ENCODE measurements around the gene KIAA1614.

Gene KIAA1614

DNA sequence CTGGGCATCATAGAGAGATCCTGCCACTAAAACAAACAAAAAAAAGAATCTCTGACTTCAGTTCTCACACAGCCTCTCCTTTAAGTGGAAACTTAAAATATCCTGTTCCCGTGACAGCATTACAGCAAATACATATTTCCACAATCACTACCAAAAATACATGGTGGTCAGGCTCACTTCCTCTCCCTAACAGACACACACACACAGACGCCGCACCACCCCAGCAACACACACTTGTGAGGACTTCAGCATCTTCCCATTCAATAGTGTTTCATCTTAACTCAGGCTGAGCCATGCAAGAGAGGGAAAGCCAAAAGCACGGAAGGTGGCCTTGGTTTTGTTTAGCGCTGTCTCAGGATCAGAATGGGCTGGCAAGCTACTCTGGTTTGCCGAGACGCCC is 21.9 kb downstream of the KIAA1614 start:
- in situ Hi-C loops (cut with HindIII; ENCODE audit: low pct_ligation_motif_present, low pct_unique_long_range_greater_than_20kb, low sequenced_read_pairs) = no loop called here

DNA sequence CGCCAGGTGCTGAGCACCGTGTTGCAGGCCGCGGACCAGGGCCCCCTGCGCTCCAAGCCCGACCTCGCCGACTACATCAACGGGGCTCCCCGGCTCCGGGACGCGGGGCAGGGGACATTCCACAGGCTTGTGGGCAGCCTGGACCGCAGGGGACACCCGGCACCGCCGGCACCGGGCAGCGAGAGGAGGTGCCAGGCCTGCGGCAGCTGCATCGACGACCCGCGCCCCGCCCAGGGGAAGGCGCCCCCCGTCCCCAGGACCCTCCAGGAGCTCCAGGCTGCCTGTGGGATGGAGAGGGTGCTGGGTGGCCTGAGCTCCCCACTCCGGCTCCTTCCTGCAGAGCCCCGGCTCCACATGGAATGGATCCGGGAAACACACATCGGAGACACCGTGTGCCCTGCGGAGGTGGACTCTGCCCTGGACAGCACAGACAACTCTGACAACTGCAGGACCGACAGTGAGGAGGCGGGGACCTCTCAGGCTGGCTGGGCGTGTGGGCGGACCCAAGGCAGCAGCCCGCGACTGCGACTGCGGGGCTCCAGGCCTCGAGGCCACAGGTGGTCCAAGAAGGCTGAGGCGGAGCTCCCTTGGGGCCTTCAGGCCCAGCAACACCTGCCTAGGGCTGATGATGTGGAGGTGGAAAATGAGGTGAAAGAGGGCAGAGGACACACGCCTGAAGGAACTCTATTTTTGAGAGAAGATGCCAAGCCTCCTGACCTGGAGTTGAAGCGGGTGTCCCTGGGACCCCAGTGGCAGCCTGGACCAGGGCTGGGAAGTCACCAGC is 22.8 kb downstream of the KIAA1614 start:
- DNase-seq = no peak
- in situ Hi-C loops (cut with HindIII; ENCODE audit: low pct_ligation_motif_present, low pct_unique_long_range_greater_than_20kb, low sequenced_read_pairs) = no loop called here

More for the DNA sequence above, 21.9 kb downstream of the KIAA1614 start:
- DNase-seq = no peak

DNA sequence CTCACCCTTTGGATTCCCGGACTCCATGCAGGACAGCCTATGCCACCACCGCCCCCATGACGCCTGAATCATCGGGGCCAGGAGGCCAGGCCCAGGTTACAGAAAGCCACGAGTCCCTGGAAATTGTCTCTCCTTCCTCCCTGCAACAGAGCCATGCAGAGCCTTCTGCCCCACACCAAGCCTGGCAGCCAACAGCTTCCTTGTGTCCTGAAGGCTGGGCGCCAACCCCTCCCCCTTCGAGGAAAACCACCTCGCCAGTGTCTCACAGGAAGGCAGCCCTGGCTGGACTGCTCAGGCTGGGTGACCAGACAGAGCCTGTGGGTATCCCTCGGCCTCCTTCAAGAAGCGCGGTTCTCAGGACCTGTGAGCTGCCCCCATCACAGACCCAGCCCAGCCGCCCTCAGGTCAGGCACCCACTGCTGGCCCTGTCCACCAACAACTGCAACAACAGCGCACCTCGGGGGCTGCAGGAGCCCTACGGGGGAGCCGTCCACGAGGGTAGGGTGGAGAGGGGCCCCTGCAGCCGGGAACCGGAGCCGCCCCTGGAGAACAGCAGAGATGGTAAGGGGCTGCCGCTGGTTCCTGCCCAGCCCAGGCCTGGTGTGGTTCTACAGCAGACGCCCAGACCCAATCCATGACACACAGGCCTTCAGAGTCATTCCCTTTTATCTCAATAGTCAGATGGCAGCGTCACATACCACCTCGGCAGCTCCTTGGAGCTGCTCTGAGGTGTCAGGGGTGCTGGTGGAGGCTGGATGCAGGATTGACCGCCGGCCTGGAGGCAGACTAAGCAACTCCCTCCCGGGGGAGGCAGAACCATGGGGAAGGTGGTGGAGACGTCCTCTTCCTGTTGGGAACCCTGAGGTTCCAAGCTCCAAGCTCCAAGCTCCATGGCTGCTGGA is 23.7 kb downstream of the KIAA1614 start:
- in situ Hi-C loops (cut with HindIII; ENCODE audit: low pct_ligation_motif_present, low pct_unique_long_range_greater_than_20kb, low sequenced_read_pairs) = no loop called here
- no peak for DNase-seq

DNA sequence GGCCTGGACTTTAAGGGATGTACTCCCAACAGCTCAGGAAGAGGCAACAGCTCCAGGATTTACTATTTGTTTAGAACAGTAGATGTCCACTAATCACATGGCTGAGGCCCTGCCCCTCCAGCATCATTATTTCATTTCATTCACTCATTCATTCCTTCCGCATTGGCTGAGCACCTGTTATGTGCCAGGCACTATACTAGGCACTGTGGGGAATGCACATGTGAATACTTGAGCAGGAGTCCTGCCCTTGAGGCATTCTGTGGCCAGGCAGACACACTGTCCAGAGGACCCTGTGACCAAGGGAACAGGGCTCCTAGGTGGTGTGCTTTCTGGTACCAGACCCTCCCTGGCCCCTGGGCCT is 24.3 kb downstream of the KIAA1614 start:
- no peak for DNase-seq
- in situ Hi-C loops (cut with HindIII; ENCODE audit: low pct_ligation_motif_present, low pct_unique_long_range_greater_than_20kb, low sequenced_read_pairs) = no loop called here

DNA sequence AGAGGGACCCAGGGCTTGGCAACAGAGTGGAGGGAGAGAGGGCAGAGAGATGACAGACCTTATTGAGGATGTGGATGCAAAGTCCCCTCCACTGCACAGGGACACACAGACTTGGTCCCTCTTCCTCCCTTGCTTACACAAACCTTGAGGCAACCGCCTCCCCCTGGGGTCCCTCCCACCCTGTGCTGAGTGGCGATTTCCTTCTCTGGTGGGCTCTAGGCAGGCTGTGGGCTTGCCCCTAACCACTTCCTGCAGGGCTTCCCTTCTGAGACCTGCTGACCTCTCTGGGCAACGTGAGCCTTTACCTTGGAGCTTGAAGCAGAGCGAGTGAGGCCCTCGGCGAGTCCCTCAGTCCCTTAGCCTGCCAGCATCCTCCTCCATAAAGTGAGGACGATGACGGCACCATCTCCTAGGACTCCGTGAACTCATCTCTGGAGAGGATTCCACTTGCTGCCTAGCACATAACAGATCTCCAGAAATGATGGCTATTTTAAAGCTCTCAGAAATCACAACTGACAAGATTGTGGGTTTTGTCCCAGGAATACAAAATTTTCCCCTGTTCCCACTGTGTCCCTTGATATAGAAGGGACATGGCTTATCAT is 25.0 kb downstream of the KIAA1614 start:
- in situ Hi-C loops (cut with HindIII; ENCODE audit: low pct_ligation_motif_present, low pct_unique_long_range_greater_than_20kb, low sequenced_read_pairs) = no loop called here
- no peak for DNase-seq

DNA sequence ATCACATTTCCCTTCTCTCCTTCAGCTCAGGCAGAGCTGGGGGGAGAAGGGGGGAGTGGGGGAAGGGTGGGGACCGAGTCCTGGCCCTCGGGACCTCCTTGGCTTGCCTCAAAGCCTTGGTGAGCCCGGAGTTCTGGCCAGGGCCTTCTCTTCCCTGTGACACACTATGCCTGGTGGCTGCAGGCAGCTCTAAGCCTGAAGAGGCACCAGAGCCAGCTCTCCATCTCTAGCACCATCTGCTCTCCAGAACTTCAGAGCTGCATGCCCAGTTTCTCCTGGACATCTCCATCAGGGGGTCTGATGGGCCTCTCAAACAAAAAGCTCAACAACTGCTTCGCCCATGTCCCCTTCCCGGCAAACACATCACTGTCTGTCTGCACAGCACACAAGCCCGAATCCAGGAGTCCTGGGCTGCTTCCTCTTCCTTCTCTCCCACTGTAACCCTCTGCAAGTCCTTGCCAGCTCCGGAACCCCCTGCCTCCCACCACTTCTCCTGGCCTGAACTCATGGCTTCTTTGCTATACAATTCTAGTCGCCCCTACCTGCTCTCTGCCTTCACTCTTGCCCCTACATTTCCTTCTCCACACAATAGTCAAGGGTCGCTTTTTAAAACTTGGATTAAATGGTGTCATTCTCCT is 26.5 kb downstream of the KIAA1614 start:
- no peak for DNase-seq
- in situ Hi-C loops (cut with HindIII; ENCODE audit: low pct_ligation_motif_present, low pct_unique_long_range_greater_than_20kb, low sequenced_read_pairs) = no loop called here

DNA sequence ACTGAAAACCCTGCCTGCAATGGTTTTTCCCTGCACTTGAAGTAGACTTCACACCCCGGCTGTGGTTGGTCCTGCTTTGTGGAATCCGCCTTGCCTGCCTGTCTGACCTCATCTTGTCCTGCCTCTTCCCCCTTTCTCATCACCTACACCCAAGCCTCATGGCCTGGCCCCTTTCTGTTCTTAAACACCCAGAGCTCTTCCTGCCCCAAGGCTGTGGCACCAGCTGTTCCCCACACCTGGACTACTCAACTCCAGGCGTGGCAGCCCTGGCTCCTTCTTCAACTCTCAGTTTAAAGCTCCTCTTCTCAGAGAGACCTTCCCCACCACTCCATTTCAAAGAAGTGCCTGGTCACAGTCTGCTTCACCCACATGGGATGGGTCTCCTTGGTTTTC is 27.0 kb downstream of the KIAA1614 start:
- in situ Hi-C loops (cut with HindIII; ENCODE audit: low pct_ligation_motif_present, low pct_unique_long_range_greater_than_20kb, low sequenced_read_pairs) = no loop called here
- no peak for DNase-seq

DNA sequence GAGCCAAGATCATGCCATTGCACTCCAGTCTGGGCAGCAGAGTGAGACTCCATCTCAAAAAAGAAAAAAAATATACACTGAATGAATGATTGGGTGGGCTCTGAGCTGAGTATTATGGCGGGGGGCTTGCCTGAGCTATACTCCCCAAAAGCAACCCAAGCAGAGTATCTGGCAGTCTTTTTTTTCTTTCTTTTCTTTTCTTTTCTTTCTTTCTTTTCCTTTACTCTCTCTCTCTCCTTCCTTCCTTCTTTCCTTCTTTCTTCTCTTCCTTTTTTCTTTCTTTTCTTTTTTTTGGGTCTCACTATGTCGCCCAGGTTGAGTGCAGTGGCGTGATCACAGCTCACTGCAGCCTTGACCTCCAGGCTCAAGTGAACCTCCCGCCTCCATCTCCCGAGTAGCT is 27.7 kb downstream of the KIAA1614 start:
- no peak for DNase-seq
- in situ Hi-C loops (cut with HindIII; ENCODE audit: low pct_ligation_motif_present, low pct_unique_long_range_greater_than_20kb, low sequenced_read_pairs) = no loop called here

DNA sequence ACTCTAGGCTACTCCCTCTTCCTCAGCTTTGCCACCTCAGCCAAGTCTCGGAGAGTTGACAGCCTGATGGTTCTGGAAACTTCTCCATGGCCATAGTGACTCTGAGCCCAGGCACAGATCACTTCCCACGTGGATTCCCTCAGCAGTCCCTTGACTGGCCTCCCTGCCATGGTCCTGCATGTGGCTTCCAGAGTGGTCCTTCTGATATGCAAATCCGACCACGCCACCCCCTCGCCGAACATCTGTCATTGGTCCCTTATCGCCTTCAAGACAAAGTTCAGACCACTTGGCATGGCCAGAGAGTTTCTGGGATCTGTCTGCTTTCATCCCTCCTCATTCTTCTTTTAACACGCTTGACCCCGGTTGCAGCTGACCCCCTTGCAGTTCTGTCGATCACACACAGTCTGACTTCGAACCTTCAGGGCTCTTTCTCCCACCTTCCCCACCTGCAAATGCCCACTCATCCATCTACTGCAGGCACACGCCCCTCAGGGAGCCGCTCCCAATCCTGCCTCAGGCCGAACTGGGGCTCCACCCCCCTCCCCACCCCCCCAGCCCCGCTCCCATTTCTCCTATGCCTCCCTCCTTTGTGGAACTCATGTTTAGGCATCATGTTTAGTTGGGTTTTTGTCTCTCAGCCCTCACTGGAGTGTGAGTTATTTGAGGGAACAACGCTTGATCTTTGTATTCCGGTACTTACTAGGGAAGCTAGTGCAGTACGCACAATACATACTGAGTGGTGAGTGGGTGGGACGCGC is 29.0 kb downstream of the KIAA1614 start:
- in situ Hi-C loops (cut with HindIII; ENCODE audit: low pct_ligation_motif_present, low pct_unique_long_range_greater_than_20kb, low sequenced_read_pairs) = no loop called here
- no peak for DNase-seq

DNA sequence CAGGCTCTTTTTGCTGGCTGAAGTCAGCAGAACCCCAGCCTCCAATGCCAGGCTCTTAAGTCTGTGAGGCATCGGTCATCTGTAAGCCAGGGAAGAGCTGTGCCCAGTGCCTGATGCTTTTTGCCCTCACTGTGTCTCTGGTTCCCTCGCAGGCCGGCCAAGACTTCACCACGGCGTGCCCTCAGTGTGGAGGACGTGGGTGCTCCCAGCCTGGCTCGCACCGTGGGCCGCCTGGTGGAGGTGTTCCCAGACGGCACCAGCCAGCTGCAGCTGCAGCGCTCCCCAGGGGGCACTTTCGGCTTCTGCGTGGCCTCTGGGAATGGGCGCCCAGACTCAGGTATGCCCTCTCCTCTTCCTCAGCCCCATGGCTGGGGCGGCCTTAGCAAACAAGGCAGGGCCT is 32.5 kb downstream of the KIAA1614 start:
- DNase-seq = no peak
- in situ Hi-C loops (cut with HindIII; ENCODE audit: low pct_ligation_motif_present, low pct_unique_long_range_greater_than_20kb, low sequenced_read_pairs) = no loop called here

DNA sequence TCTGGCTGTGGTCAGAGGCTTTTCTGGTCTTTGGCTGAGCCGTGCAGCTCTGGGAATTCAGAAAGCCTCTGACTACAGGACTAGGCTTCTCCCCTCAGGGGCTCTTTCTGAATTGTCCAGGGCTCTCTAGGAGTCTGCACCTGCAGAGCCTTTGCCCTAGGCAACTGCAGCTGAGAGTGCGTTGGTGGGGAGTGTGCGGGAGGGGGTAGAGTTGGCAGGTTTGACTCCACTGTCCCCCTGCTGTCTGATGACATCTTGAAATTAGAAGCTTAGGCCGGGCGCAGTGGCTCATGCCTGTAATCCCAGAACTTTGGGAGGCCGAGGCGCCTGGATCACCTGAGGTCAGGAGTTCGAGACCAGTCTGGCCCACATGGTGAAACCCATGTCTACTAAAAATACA is 32.9 kb downstream of the KIAA1614 start:
- in situ Hi-C loops (cut with HindIII; ENCODE audit: low pct_ligation_motif_present, low pct_unique_long_range_greater_than_20kb, low sequenced_read_pairs) = no loop called here
- DNase-seq = no peak

DNA sequence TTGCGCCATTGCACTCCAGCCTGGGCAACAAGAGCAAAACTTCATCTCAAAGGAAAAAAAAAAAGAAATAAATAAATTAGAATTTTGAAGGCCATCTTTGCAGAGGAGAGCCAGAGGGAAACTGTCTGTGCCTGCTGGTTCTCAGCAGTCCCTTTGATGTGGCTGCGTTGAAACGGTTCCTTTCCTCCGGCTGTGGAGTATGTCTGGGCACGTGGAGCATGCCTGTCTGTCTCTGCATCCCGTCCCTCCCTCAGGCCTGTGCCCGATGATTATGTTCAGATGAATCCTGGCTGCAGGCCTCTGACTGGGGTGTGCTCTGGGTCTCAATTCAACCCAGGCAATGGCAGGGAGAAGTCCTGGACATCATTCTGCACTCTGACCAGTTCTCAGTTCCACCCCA is 33.4 kb downstream of the KIAA1614 start:
- in situ Hi-C loops (cut with HindIII; ENCODE audit: low pct_ligation_motif_present, low pct_unique_long_range_greater_than_20kb, low sequenced_read_pairs) = no loop called here
- DNase-seq = no peak

DNA sequence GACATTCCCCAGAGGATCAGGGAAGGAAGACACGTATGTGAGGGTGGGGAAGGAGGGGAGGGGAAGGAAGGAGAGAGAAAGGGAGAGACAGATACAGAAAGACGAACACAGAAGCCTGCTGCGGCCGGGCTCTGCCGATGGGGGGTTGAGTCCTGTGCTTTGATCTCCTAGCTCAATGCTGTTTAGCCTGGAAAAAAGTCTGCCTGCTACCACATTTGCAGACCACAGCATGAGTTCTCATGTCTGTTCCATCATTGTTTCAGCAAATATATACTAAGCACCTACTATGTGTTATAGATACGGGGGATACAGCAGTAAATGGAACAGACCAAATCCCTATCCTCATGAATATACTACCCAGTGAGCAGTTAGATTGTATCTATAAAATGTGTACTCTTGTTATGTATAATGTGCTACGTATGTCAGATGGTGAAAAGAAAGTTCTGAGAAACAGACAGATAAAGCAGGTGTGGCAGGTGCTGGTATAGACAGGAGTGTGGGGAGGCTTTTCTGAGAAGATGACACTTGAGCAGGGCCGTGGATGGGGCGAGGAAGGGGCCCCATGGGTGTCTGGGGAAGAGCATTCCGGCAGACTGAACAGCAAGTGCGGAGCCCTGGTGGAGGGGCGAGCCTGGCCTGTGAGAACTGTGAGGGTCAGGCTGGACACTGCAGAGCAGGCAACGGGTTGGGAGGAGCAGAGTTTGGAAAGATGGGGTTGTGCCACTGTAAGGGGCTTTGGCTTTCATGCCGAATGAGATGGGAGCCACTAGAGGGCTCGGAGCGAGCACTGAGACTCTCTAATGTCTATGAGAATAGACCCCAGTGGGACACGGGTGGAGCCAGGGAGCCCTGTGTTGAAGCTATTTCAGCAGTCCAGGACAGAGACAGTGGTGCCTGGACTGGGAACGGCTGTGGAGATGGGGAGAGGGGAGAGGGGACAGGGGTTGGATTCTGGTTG is 34.1 kb downstream of the KIAA1614 start:
- in situ Hi-C loops (cut with HindIII; ENCODE audit: low pct_ligation_motif_present, low pct_unique_long_range_greater_than_20kb, low sequenced_read_pairs) = no loop called here
- no peak for DNase-seq

DNA sequence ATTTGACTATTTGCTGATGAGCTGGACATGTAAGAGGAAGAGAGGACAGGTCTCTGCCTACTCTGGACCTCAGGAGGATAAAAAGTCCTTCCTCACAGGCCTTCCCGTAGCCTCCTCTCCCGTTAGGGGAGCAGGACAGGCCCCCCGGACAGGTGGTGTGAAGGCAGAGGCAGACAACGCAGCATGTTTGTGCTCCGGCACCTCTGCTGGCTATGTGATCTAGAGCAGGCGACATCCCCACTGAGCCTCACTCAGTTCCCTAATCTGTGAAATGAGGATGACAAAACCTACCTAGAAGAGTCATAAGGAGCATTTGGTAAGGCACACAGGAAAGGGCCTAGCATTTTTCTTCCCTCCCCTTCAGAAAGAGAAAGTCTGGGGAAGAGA is 34.8 kb downstream of the KIAA1614 start:
- no peak for DNase-seq
- in situ Hi-C loops (cut with HindIII; ENCODE audit: low pct_ligation_motif_present, low pct_unique_long_range_greater_than_20kb, low sequenced_read_pairs) = no loop called here

DNA sequence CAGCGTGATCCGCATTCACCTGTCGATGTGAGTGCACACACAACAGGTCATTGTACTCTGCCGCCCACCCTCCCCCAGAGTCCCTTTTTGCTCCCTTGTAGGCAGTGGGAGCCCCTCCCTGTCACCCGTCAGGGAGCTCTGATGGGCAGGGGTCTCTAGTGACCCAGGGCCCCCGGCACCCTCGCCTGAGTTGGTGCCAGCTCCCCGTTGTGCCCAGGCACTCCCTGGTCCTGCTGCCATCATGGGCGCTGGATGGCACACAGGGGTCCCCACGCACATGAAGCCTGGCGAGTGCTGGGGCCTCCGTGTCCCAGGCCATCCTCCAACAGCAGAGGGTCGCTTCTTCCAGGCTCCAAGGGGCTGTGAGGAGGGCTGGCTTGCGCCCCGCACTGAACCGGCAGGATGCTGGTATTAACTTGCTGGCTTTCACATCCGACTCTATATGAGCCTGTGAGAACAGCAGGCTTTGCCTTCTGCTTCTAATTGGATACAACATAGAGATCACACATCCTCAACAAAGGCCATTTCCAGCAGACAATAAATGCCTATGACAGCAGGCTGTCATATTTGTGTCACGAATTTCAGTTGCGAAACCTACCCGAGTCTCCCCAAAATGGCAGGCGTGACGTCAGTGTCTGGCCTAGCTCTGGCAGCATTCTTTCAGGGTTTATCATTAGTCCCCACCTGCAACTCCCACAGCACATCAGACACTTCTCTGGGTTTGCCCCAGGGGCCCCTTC is 35.4 kb downstream of the KIAA1614 start:
- in situ Hi-C loops (cut with HindIII; ENCODE audit: low pct_ligation_motif_present, low pct_unique_long_range_greater_than_20kb, low sequenced_read_pairs) = no loop called here
- DNase-seq = no peak

DNA sequence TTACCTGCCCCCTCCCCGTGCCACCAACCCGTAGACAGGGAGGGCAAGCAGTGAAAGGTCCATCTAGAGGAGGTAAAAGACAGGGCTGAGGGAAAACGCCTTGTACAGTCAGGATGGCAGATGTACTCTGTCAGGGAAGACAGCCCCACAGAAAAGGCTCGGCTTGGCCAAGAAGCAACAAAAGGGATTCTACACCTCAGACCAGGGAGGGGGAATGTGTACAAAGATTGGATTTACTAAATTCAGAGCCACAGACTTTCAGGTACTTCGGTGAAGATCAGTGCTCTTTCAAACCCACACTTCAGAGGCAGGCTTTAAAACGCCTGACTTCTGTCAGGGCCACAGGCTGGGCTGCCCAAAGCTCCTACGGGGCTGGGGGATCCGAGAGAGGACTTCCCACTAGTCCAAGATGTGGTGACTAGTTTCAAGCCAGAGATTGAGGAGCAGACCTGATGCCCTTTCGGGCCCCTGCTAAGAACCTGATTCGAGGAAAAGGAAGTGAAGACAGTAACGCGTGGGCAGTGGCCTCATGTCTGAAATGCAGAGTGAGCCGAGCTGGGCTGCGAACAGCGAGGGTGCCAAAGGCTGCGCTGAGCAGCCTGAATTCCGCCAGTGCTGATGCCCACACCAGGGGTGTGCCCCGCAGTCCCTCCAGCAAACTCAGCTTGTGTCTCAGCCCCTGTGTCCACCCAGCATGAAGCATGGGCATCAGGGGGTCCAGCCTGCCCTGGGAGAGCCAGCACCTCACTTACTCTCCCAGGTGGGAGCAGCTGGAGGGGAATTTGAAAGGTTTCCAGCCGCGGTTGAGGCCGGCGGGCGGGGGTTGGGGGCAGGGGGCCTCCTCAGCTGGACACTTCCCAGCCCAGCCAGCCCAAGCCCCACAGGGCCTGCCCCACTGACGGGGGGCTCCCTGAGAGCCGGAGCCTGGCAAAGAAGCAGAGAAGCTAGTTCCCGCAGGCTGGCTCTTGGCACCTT is 36.2 kb downstream of the KIAA1614 start:
- in situ Hi-C loops (cut with HindIII; ENCODE audit: low pct_ligation_motif_present, low pct_unique_long_range_greater_than_20kb, low sequenced_read_pairs) = no loop called here

More for the DNA sequence above, 36.2 kb downstream of the KIAA1614 start:
- no peak for DNase-seq
